Measurements from ENCODE around the gene TFR2.

DNA sequence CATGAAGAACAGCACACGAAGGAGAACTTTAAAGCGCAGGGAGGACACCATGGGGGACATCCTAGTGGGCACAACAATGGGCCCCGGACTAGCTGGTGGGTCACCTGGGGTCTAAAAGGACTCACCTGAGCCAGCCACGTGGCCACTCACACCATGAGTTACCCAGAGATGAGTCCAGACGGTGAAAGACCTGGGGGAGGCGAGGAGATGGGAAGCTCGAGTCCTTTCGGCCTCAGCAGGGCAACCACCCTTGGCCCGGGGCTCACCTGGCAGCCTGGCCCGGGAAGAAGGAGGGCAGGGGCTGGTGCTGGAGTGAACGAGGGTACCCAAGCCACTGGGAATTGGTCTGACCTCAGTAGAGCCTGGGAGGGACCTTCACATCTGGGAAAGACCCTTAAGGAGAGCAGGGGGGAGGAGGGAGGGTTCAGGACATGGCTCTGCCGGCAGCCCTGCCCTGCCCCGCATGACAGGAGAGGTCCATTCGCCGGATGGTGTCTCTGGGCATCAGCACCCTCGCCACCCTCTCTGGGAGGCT, 47.0 kb upstream of the TFR2 start:
- TF ChIP-seq, protein P1, sequence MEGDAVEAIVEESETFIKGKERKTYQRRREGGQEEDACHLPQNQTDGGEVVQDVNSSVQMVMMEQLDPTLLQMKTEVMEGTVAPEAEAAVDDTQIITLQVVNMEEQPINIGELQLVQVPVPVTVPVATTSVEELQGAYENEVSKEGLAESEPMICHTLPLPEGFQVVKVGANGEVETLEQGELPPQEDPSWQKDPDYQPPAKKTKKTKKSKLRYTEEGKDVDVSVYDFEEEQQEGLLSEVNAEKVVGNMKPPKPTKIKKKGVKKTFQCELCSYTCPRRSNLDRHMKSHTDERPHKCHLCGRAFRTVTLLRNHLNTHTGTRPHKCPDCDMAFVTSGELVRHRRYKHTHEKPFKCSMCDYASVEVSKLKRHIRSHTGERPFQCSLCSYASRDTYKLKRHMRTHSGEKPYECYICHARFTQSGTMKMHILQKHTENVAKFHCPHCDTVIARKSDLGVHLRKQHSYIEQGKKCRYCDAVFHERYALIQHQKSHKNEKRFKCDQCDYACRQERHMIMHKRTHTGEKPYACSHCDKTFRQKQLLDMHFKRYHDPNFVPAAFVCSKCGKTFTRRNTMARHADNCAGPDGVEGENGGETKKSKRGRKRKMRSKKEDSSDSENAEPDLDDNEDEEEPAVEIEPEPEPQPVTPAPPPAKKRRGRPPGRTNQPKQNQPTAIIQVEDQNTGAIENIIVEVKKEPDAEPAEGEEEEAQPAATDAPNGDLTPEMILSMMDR (IDR thresholded peaks at IDR 0.05): no peak
- no peak for TF ChIP-seq POLR2A (IDR thresholded peaks at IDR 0.05)

Measured in breast epithelium (tissue), 3 donors.